HG02571 (cell line): ENCODE measurements around the gene CX3CL1.
A peak's percentile ranks its signal among the peaks of the same experiment; 100 is the strongest.
"Not testable (repeated sequence)": the region's sequence is repeated elsewhere in the genome, so short reads cannot be mapped to it uniquely, and the experiment has no call there.

Source experiments
- ATAC-seq: cut with Tn5 transposase; IDR thresholded peaks from one replicate; pipeline ENCODE4 v1.9.1; 2021; ENCODE audit warnings: mild to moderate bottlenecking, moderate library complexity; ENCODE audit not compliant: unreplicated experiment

CX3CL1 gene

DNA sequence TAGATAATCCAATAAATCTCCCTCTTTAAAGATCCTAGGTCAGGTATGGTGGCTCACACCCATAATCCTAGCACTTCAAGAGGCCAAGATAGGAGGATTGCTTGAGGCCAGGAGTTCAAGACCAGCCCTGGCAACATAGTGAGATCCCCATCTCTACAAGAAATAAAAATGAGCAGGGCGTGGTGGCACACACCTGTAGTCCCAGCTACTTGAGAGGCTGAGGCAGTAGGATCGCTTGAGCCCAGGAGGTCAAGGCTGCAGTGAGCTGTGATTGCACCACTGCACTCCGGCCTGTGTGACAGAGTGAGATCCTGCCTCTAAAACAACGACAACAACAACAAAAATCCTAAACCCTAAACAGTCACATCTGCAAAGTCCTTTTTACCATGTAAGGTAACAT, 15.7 kb upstream of the CX3CL1 start:
- no peak for ATAC-seq

GRCh38 chr16:57357330-57358085, 14.8 kb upstream of the CX3CL1 start:
- no peak for ATAC-seq

- no peak for ATAC-seq
Observed at GRCh38 chr16:57358086-57358420, 14.2 kb upstream of the CX3CL1 start.

DNA sequence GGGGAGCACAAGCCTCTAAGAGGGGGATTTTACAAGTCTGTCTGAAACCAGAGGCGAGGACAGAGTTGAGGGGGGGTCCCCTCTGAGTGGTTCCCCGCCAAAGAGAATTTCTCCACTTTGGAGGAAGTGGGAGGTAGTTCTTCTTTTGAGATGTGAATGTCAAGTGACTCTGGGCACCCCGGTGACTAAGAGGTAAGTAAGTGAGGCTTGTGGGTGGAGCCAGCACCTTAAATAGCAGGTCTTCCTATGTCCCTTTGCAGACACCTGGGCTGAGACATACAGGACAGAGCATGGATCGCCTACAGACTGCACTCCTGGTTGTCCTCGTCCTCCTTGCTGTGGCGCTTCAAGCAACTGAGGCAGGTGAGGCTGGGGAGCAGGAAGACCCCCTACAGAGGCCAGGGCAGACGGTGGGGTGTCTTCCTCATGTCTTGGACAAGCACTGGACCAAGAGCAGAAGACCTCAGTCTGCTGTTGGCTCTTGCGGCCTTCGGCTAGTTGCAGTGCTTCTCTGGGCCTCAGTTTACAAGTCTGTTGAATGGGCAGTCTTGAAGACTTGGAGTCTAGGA, 13.7 kb upstream of the CX3CL1 start, which contains the start of gene CCL22:
Gene CCL22 (plus strand): TSS at position 257 of the 569 bp plus-strand sequence. CDS start 34 bp downstream, at position 291.
- no peak for ATAC-seq

GRCh38 chr16:57360321-57360935, 11.9 kb upstream of the CX3CL1 start:
- ATAC-seq: no peak

- ATAC-seq: no peak
Observed at GRCh38 chr16:57361404-57361803, 10.9 kb upstream of the CX3CL1 start.

DNA sequence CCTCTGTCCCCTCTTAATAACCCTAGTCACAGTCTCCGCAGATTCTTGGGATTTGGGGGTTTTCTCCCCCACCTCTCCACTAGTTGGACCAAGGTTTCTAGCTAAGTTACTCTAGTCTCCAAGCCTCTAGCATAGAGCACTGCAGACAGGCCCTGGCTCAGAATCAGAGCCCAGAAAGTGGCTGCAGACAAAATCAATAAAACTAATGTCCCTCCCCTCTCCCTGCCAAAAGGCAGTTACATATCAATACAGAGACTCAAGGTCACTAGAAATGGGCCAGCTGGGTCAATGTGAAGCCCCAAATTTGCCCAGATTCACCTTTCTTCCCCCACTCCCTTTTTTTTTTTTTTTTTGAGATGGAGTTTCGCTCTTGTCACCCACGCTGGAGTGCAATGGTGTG, 8.1 kb upstream of the CX3CL1 start:
- no peak for ATAC-seq

DNA sequence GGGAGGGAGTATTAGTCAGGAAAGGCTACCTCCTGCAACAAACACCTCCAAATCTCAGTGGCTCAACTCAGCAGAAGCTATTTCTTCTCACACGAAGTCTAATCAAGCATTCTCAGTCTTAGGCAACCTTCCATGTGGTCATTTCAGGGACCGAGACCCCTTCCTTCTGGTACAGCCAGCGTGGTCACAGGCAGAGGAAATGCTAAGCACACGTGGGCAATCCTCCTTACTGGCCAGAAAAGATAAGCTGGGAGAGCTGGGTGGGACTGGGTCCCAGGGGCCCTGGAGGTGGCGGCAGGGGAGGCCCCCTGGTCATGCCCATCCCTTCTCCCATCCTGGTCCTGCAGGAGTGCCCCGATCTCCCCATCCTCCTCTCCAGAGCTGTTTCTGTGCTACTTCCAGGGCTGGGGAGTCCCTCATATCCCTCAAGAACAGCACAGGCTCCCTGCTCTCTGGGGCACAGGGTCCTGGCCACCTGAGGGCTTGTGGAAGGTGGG, 5.7 kb upstream of the CX3CL1 start:
- ATAC-seq: no peak

GRCh38 chr16:57367116-57367752, 5.1 kb upstream of the CX3CL1 start:
- no peak for ATAC-seq

DNA sequence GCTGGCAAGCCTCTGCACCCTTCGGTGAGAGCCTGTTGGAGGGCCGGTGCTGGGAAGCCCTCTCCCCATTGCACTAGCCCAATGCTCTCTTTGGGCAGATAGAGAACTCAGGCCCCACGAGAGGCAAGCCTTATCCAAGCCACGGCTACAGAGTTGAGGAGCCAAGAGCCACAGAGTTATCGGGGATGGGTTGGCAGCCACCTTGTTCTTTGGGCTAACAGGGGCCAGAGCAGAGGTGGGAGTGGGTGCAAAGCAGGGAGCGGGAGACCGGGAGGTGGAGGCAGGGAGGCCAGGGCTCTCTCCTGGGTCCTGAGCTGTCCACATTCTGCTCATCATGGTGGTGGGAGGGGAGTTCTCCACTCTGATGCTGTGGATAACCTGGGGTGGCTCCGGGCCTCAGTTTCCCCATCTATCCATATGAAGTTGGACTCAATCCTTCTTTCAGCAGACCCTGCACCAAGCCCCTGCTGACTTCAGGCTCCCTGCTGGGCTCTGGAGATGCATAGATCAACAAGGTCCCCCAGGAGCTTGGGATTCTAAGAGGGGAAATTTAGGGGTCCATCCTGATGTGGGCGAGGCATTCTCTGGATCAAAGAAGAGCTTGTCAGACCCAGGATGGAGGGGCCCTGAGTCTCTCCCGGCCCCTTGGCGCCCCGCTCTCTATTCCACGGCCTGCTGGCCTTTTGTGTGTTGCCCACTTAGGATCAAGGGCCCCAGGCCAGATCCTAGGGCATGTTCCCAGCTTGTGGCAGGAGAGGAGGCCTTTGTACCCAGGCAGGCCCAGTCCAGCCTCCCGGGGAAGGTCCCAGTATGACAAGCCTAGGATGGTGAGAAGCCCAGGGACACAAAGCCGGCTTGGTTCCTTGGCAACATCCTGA, 557 bp upstream of the CX3CL1 start:
- ATAC-seq: no peak

- ATAC-seq: no peak
Observed at GRCh38 chr16:57373117-57373947, 1.0 kb downstream of the CX3CL1 start.

DNA sequence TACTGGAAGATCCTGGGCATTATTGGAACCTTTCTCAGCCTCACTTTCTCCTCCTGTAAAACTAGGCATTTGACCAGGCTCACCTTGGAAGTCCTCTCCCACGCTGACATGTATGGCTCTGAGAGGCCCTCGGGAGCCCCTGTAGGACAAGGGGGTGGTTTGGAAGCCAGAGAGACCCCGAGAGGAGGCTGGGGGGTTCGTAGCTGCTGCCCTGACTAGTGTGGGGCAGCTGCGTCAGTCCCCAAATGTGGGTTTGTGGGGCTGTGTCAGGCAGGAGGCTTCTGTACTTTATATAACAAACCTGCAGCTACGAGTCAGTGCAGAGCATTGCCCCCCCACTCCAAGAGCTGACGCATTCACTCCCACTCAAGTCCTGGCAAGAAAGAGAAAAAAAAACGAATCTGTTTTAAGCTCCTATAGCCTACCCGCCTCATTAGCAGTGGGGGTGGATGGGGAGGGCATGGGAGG, 1.8 kb downstream of the CX3CL1 start:
- no peak for ATAC-seq

DNA sequence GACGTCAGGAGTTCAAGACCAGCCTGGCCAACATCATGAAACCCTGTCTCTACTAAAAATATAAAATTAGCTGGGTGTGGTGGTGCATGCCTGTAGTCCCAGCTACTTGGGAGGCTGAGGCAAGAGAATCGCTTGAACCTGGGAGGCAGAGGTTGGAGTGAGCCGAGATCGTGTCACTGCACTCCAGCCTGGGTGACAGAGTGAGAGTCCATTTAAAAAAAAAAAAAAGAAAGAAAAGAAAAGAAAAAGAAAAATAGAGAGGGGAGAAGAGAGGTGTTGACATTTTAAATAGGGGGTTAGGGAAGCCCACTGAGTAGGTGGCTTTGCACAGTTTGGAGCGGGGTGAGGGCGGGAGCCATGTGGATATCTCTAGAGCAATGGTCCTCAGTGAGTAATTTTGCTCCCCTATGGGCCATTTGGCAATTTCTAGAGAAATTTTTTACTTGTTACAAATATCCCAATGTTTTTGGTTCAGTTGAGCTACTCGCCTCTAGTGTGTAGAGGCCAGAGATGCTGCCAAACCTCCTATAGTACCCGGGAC, 2.7 kb downstream of the CX3CL1 start:
- not testable (repeated sequence) for ATAC-seq

DNA sequence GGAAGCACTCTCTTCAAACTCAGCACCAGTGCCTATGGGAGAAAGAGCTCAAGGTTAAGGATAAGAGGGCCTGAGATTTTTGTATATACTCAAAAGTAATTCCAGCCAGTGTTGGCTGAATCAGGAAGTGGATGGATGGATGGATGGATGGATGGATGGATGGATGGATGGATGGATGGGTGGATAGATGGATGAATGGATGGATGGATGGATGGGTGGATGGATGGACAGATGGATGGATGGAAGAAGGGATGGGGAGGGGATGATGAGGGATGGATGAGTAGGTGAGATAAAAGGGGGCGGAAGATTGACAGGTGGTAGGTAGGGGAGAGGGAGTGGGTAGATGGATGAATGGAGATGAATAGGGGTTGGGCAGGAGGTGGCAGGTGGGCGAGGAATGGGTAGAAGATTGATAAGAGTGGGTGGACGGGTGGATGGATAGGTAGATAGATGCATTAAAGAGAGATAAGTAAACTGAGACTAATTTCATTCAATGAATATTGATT, 4.1 kb downstream of the CX3CL1 start:
- ATAC-seq: no peak

DNA sequence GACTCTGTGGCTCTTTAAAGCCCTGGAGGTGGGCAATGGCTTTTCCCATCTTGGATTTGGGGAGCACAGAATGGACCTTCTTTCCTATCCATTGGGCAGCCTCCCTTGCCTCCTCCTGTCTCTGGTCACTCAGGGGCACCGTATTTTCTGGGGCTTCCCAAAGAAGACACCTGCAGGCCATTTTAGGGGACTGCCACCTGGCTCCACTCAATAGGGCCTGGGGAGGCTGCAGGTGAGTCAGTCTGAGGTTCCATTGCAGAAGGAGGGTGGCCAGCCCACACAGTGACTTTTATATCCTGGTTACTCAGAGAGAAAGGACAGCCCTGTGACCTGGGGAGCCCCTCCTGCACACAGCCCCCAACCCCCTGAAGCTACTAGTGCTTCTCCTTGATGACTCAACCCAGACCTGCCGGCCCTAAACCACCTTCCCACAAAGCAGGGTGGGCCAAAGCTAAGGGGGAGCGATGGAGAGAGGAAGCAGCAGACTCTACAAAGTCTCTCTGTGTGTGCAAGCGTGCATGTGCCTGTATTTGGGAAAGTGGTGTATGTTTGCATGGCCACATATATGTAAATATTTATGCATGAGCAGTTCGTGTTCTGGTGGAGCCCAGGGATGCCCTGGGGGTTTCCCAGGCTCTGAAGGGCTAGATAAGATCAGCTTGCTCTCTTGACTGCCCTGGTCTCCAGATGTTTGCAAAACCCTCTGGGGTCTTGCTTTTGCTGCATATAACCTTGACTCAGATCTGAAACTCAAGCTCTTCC, 5.0 kb downstream of the CX3CL1 start:
- ATAC-seq: peak; percentile 73

GRCh38 chr16:57379579-57379978, 7.3 kb downstream of the CX3CL1 start:
- ATAC-seq: no peak

DNA sequence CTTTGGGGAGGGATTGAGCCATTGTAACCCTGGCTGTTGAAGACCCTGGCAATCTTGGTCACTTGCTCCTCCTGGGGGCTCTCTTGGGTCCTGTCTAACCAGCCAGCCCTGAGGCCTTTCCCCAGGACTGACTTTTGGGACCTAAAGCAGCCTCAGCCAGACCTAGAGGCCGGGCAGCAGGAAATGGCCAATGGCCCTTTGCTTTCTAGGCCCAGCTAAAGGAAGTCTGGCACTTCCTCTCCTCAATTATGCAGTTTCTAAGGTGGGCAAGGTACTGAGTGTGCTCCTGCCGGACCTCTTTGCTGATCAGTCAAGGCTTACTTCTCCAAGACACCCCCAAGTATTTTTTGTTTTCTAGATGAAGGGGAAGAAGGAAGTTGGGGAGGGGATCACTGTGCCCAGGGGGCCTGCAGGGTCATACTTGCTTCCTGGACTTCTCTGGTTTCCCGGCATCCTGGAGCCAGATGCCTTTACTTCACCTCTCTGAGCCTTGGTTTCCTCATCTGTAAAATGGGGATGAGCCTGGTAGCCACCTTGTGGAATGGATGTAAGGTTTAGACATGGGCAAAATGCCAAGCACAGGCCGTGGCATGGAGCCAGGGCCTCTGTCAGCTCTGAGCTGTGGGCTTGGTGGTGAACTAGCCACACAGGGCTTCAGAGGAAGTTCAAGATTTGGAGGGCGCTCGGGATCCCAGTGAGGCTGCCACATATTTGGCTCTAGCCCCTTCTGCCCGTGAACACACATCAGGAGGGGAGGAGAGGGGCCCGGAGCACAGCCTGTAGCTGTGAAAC, 8.6 kb downstream of the CX3CL1 start:
- ATAC-seq: no peak
